ENCODE results near the gene CCDC12.

The CCDC12 gene

DNA sequence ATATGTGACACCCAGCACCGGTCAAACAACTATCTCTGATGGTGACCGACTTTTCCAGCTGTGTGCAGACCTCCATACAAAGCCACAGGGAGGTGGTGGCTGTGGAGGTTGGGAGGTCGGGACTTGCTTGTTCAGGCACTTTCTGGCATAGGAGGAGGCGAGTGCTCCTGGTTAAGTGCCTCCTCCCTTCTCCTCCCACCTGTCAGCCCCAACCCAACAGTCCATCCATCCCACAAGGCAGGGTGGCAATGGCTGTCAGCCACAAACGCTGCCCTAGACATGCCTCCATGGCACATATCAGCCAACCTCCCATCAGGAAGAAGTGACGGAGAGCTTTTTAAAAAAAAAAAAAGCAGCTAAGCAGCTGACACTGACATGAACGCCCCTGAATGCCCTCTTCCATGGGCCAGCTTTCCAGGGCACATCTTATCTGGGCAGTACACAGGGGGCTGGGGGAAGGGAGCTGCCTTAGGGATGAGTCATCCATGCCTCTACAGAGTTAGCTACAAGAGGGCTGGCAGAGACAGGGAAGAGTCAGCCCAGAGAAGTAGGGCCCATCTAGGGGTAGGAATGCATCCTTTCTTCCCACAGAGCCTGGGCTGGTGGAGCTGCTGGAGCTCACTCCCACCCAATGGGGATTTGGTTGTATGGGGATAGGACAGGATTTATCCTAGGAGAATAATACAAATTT, 41.2 kb downstream of the CCDC12 start:
- DNase-seq, result no peak

DNA sequence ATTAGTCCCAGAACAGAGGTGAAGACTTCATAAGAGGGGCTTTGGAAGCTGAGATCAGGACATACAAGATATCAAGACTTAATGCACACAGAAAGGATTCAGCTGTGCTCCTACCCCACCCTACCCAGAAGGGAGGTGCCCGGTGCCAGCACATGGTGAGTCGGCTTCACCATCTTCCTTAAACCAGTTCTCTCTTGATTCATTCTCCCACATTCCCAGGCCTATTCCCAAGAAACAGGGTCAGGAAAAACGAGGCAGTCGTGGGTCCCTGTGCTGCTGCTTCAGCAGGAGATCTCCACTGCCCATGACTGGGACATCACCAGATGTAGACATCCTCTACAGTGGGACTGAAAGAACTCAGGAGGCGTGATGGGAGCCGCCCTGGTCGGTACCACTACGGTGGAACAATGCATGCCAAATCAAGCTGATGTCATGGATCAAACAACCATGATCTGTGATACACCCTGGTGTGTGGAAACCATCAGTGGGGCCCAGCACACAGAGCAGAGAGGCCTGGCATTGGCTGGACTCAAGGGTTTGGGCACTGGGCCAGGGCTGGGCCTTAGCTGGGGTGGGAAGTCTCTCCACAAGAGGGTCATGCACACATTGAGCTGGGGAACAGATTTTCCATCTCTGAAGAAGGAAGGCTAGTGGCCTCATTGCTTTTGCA, 41.9 kb downstream of the CCDC12 start:
- no peak for DNase-seq

DNA sequence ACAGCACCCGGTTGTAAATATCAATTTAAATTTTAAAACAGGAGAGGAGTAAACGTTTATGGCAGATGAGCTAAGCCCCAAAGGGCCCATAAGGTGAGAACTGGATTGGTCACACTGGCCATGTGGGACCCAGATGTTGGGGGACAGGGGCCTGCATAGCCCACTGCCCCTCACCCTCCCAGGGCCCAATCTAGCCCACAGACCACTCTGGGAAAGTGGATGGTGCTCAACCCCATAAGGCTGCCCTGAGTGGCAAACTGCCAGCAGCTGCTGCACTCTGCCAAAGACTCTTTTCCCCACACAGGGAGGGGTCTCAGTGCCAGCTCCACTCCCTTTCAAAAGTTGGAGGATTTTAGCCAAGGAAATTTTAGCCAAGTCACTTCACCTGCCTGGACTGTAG, 42.5 kb downstream of the CCDC12 start:
- no peak for DNase-seq

DNA sequence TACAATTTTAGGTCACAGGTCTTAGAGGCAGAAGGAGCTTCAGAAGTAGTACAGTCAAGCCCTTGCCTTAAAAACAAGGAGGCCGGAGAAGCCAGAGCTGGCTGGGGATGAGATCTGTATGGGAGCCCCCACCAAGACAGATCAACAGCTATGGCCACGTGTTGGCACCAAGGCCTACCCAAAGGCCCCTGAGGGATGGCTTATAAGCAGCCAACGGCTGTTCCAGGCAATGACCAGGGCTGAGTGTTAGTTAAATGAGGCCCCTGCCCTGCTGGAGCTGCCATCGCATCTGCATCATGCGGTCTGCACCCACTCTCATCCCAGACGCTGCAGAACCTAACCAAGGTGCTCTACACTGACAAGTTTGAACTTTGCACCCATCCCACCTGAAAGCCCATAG, 43.3 kb downstream of the CCDC12 start:
- no peak for DNase-seq

DNA sequence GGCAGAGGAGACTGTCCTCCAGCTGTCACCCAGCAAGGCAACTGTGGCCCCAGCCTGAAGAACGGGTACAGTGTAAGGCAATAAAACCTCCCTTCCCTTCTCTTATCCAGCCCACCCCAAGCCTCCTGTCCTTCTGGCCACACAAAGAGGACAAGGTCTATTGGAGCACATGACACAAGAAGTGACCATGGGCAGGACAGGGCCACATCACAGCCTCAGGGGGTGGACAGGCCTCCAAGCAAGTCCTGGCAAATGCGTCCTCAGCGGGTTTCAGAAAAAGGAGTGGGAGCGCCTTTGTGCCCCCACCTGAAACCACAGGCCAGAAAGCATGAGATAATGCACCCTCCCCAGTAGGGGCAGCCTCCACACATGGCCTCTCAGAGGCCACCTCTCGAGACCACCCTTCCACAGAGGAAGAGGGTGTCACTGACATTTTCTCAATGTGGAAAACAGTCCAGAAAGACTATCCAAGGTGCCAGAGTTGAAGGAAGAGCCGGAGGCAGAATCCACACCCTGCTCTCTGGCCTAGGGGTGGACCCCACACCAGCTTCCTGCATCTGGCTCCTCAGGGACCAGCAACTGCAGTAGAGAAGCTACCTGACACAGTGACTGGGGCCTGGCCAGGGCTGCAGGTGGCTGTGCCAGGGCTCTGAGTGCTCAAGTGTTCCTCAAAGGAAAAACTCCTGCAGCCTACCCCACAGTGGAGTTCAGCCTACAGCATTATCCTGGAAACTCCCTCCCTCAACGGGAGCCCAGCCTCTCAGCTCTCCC, 43.9 kb downstream of the CCDC12 start:
- DNase-seq, result no peak

DNA sequence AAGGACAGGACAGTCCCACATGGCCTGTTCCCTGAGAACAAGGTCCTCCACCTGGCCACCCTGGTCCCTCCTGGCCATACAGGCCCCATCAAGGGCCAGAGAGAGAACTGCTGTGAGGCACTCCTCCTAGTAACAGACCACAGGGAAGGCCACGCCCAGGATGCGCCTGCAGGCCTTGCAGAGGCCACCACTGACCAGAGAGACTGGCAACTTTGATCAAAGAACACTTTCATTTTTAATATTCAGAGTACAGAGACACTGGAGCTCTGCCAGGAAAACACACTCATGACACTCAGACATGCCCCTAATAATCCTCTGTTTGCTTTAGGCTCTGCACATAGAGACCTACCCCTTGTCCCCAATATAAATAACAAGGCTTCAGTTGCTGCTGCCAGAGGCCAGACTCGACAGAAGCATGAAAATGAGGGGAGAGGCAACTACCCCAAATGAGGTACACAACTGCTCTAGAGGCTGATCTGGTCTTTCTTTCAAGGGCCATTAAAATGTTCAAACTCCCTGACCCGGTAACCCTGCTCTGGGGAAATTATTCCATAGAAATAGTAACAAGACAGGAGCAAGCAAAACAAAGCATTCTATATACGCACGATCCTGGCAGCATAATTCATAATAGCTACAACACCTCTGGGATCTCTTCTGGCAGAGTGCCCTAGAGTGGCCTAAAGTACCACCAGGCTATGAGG, 44.8 kb downstream of the CCDC12 start:
- no peak for DNase-seq

DNA sequence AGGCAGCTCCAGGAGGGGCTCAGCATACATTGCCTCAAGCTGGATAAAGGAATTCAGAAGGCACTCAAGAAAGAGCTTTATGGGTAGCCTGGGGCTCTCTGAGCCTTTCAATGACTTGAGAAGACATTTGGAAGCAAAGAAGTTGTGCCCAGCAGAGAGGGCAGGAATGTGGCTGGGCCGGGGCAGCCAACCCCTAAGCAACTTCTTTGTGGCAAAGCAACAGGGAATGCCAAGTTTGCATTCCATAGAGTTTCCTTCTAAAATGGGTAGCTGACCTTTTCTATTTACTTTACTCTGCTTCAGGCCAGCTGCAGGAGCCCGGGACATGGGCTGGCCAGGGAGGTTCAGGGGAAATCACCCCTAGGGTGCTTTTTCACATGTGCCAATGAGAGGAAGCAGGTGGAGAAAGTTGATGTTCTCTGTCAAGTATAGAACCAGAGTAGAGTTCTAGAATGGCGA, 45.6 kb downstream of the CCDC12 start:
- DNase-seq, result no peak

DNA sequence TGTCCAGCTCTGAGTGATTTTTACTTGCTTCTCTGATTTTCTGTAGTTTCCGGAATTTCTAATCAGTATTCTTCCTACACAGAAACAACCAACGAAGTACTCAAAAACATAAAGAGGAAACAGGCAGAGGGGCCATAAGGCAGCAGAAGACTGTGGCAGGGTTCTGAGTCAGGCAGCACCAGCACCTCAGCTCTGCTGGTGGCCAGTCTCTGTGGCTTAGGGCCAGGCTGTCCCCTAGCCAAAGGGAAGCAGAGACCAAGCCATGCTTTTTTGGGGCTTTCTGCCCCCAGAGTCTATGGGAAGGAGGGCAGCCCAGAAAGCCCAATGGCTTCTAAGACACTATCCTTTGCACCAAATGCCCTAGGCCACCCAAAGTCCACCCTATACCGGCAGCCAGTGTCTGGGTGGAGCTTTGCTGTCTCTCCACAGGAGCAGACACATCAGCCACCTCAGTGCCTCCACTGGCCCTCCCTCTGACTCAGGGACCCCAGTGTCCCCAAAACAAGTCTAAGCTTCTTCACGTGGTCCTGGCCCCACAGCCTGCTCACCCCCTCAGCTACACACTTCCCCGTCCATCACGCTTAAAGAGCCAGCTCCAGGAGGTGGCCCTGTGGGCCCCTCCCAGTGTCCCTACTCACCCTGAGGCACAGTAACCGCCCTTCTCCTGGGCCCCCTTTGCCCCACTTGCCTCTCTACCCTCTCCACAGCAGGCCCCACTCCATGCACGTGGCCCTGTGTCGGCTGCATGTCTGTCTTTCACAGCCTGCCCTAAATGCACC, 46.2 kb downstream of the CCDC12 start:
- DNase-seq, result no peak

DNA sequence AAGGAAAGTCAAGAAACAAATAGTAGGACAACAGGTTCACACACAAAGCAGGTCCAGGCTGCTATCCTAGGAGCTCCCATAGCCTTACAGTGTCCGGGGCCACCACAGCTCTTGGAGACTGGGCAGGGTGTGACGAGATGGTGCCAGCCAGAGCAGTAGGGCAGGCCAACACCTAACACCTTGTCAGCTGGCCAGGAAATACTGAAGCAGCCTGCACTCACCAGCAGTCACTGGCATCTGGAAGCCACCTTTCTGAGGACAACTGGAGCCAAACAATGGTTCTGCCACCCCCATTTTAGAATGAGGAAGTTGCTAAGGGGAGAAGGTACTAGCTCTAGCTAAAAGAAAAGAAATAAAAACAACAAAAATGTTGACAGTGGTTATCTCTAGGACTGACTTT, 47.2 kb downstream of the CCDC12 start:
- DNase-seq, result no peak

DNA sequence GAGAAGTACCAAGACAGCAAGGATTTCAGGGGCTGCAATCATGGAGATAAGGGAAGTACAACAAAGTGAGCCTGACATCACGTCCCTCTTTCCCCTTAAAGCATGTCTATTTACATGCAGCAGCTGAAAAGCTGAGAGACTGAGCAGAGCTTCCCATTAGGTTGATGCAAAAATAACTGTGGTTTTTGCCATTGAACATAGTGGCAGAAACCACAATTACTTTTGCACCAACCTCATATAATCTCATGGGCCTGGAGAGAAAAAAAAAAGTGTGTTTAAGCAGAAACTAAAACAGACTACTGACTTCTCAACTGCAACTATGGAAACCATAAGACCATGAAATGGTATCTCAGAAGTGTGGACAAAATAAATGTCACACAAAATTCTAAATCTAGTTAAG, 48.3 kb downstream of the CCDC12 start:
- DNase-seq, result peak; percentile 24

DNA sequence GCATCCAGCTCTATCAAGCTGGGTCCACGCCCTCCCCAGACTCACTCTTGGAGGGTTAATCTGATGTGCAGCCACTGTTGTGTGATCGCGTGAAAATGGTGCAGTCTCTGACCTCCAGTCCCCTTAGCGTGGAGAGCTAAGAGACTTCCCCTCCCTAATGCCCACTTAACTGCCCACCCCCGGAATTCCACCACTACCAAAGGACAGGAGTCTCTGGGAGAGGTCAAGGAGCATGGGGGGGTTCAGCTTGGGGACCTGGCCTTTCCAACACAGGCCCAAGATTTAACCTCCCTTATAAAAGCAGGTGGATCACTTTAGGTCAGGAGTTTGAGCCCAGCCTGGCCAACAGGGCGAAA, 48.8 kb downstream of the CCDC12 start:
- DNase-seq, result no peak

DNA sequence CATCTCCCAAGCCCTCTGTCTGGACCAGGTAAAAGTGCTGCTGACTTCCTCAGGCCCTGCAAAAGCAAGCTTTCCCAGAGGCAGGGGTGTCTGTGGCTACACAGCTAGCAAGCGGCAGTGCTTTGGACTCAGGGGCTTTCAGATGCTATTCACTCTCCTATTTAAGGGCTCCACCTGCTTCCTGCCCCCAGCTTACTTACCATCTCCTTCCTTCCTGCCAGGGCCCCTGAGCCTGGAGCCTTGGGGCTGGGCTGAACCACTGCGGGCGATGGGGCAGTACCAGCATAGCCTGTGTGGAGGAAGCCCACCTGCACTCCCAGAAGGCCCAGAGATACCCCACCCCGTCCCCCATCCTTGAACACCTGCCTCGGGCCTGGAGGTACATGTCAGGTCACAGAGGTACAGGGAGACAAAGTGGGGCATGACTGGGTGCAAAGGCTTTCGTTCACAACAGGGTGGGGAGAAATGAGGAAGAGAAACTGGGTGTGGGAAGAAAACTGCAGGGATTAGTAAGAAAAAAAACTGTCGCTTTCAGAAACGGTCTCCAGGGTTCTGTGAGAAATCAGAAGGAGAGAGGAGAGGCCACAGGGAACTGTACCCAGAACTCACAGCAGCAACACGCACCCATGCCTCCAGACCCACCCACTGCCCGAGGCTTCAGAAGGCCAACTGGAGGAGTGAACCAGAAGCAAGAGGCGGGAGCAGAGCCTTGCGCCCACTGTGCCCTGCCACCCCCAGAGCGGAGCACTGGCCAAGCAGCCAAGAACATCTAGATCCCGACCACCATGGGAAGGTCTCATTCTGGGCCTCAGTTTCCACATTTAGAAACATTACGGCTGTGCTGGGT, 49.5 kb downstream of the CCDC12 start:
- no peak for DNase-seq

DNA sequence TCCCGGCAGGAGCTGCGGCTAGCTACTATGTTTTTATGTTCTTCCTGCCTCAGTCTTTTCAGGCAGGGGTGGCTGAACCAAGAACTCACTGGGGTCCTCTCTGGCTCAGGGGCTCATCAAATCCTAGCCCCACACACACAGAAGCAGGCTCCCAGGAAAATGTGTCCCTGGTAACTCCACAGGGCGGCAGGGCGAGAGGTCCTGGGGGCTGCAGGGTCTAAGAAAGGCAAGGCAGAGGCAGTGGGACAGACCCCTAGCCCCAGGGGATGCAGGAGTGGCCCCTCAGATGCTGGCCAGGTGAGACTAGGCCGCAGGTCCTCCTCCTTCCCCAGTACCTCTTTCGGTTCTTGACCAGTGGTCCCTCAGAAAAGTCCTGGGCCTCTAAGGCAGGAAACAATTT, 50.1 kb downstream of the CCDC12 start:
- DNase-seq, result no peak

DNA sequence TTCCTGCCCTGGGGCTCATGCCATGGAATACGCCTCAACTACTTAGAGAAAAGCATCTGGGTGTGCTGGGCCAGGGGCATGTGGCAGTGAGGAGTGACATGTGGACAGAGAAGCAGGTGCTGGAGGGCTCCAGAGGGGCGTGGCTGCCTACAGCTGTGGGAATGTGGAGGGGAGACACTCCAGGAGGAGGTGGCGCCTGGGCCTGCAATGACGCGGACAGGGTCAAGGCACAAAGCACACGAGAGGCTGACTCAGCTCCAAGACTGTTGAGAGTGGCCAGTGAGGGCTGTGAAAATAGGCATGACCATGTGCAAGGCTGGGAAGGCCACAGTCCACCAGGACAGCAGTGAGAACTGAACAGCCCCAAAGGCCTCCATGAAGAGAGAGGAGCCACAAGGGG, 50.5 kb downstream of the CCDC12 start:
- no peak for DNase-seq

DNA sequence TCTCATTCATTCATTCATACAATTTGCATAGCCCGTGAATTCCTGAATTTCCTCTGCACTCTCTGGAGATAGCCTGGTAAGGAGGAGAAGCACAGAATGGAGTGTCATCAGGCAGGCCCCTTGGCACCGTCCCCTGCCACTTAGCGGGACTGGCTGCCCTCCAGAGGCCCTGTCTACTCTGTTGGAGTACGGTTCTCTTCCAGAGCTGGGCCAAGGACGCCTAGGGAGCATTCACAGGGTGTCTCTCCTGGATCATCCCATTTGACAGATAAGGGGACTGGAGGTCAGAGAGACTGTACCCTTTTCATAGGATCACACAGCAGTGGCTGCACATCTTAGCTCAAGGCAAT, 51.0 kb downstream of the CCDC12 start:
- no peak for DNase-seq

DNA sequence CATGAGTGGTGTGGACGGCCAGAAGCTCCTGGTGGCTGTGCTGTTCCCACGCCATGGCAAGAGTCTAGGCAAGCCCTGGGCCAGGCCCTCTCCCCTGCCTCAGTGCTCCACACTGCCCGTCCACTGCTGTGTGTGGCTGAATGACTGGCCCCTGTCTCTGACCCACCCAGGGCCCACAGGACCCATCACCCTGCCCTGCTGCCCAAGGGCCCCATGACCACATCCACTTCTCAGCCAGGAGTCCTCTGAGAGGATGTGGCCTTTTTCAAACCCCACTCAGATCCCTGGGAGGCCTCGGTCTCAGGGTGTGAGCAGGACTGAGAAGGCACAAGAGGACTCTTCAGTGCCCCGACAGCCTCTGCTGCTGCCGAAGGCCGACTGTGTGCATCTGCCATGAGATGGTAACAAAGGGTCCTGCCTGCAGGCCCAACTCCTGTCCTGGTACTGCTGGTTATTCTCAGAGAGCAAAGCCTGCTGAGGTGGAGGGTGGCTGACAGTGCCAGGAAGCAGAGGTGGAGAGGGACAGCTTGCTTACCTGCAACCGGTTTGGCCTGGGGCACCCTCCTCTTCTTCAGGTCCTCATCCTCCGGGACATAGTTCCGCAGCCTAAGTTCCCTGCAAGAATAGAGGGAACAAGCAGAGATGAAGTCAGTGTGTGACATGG, 51.5 kb downstream of the CCDC12 start:
- DNase-seq, result no peak

DNA sequence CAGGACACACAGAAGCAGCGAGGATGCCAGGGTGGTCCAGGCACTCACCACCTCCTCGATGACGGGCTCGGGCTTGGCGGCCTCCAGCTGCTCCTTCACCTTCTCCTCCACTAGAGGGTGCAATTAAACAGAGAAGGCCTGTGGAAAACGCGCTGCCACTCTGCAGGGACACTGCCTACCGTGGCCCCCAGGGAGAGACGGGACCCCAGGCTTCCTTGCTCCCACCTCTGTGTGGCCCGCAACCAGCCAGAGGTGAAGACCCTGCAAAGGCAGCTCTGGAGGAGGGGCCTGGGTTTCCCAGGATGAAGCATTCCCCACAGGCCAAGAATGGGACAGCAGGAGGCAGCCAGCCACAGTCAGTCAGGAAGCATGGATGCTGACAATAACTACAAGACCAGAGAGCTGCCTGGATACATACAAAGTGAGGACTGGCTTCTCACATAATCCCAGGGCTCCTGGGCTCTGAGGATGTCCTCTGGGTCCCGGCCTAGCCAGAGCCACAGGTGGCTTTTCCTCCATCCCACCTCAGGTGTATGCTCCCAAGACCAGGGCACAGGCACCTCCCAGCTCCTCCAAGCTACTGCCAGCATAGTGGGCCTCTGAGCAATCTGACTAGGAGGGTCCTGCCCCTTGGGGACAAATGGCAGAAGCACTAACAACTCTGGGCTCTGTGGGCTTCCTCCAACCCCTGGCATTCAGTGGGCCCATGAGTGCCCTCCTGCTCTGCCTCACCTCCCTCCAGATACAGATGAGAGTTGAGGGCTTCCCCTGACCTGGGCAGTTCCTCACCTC, 52.8 kb downstream of the CCDC12 start:
- peak; percentile 39 for DNase-seq

DNA sequence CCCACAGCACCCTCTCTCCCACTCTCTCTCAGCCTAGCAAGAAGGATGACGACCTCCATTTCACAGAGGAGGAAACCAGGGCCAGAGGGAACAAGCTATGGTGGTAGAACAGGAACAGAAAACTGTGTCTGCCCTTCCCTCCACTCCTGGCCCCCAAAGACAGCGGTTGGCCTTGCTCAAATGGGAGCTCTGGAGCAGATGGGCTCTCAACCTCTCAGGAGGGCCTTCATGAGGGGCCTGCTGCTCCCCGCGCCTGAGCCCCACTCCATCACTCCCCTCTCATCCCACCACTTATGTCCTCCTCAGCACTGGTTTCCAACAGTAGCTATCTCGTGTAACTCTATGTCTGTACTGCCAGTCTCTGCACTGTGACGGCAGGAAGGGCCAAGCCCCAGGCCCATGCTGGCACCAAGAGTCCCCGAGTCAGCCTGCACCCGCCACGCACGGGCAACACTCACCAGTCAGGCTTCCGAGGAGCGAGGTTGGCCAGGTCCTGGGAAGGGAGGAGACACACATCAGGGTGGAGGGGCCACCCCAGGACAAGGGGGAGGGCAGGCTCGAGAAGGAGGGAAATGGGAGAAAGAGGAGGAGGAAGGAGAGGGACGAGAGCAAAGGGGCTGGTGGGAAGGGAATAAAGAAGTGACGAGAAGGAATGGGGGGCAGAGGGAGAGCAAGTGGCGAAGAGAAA, 53.5 kb downstream of the CCDC12 start:
- DNase-seq, result no peak

DNA sequence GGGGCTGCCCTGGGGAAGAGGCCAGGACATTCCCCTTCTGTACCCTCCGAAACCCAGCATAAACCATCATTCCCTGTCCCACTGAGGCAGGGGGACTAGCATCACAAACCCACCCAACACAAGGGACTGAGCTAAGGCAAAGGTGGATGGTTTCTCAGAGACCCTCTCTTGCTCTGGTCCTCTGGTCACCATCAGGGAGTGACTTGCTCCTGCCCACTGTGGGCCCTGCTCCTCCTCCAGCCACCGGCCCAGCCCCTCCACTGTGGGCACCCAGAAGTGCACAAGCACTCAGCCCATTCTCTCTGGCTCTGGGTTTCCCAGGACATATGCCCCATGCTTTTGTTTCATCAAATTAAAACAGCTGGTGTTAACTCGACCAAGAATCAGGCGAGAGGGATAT, 54.1 kb downstream of the CCDC12 start:
- DNase-seq, result no peak

DNA sequence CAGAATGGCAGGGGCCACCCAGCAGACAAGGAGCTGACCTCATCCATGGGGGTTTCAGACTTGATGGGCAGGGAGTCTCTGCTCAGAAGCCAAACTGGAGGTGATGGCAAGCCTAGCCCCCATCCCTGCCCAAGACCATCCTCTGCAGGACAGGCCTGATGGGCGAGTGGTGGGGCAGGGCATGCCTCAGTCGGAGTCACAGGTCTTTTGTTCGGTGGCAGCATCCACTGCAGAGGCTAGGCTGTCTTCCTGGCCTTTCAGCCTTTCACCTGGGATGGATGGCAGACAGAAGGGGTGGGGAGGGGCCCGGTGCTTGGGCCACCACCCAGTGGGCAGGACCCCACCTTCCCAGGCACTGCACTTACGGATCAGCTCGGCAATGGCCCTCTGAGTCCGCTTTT, 54.7 kb downstream of the CCDC12 start:
- no peak for DNase-seq

All from central memory CD4-positive, alpha-beta T cell (primary cell).